SIG-M5 treated with dmso at 0.1 percent for 504 hours (cell line): Measurements from ENCODE around the gene SLC25A53.
"Not testable (repeated sequence)": the region's sequence is repeated elsewhere in the genome, so short reads cannot be mapped to it uniquely, and the experiment has no call there.

Experiments used
- DNase-seq: peaks from one replicate; lab custom pipeline; 2025; ENCODE audit not compliant: unreplicated experiment; lab: John Stamatoyannopoulos, UW

SLC25A53 gene

DNA sequence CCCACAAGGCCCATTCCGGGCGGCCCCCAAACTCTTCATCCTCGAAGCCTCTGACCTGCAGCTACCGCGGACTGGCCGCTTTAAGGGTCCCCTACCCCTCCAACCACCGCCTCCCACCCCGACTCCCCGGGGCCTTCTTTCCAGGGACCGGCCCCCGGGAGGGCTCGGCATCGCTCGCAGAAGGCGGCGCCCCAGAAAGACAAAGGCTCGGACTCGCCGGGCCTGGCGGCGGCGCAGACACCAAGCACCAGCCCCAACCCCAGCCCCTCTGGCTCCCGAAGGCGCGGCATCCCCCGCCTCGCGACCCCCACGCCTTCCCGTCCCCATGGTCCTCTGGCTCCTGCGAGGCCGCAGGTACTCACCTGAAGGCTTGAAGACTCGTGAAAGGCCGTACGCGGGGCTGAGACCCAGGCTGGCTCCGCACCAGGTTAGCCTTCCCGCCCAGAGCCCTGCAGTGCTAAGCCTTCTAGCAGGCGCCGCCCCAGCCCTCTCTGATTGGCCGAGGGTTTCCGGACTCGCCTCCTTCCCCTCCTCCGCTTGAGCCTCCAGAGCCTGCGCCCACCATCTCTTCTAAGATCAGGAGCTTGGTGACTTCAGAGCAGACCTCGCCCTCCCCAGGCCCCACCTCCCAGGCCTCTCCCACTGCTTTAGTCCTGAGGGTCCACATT lies 80.9 kb downstream of the SLC25A53 start, which contains the start of gene TMSB15C:
Gene TMSB15C (minus strand): TSS at position 459 of the 668 bp plus-strand sequence.
- DNase-seq = not testable (repeated sequence)

DNA sequence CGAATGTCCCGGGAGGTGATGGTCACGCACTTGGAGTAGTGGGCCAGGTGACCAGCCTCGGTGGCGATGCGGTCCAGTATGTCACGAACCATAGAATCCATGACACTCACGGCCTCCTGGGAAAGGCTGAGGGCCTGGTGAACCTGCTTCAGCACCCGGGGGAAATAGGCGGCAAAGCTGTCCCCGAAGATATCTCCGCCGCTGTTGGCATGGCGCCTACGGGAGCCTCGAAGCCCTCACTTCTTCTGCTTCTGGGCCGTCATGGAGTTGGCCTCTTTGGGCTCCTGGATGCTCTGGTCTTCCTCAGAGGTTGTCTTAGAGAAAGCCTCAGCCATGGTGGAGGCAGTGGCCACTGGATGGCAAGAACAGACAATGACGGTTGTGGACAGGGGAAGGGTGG lies 94.2 kb downstream of the SLC25A53 start:
- DNase-seq = not testable (repeated sequence)

DNA sequence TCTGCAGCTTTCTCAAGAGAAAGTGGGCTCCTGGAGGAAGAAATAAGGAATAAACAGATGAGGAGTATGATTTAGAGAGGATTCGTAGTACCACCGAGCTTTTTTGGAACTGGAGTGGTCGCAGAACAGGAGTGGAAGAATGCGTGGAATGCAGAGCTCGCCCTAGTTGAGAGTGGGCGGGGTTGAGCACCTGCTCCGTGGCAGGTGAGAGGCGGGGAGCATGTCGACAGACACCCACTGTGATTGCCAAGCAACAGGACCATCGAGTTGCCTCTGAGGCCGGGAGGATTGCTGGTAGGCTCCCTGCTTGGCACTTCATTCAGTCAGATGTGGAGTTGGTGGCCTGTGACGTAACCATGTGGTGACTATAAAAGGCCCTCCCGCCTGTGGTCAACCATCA lies 101.9 kb downstream of the SLC25A53 start:
- DNase-seq = not testable (repeated sequence)
